H1 (cell line): Measurements from ENCODE around the gene NOS1AP.

Source experiments
- CTCF ChIP-seq, 3 experiments: IDR thresholded peaks; 1 replicate in 2 of 3; 2 replicates in 1 of 3; pipeline versions ENCODE4 v1.5.1 to v1.6.1; 2011; ENCODE audit warnings: low read length in 3 of 3, mild to moderate bottlenecking in 3 of 3, inconsistent platforms in 2 of 3, low read depth in 1 of 3, moderate library complexity in 1 of 3; ENCODE audit not compliant: insufficient read depth in 1 of 3; ENCODE audit errors: control extremely low read depth in 1 of 3
- EP300 ChIP-seq, 2 experiments: IDR thresholded peaks; 1 replicate in 1 of 2; 2 replicates in 1 of 2; pipeline ENCODE4 v1.6.1; 2011 to 2012; ENCODE audit warnings: low read depth in 2 of 2, low read length in 2 of 2, mild to moderate bottlenecking in 2 of 2, borderline replicate concordance in 1 of 2, inconsistent platforms in 1 of 2, moderate library complexity in 1 of 2
- POLR2A ChIP-seq, 2 experiments: IDR thresholded peaks; 1 replicate in 1 of 2; 2 replicates in 1 of 2; pipeline ENCODE4 v1.6.1; 2011; ENCODE audit warnings: low read depth in 2 of 2, low read length in 2 of 2, mild to moderate bottlenecking in 2 of 2; ENCODE audit errors: control extremely low read depth in 1 of 2
- RBBP5 ChIP-seq: IDR thresholded peaks from 2 replicates; pipeline ENCODE4 v1.7.1; 2012; ENCODE audit warnings: low read depth, mild to moderate bottlenecking, inconsistent platforms, low read length, moderate library complexity, borderline replicate concordance
- RNF2 ChIP-seq: fragments of 200-900, 300-1000 bp; sonication (generic); IDR thresholded peaks from 2 replicates; pipeline ENCODE4 v1.7.1; 2016; ENCODE audit warnings: borderline replicate concordance, low read depth, mild to moderate bottlenecking, antibody characterized with exemption, low read length; ENCODE audit not compliant: poor library complexity, severe bottlenecking; ENCODE audit errors: missing control alignments
- USF2 ChIP-seq: IDR thresholded peaks from 2 replicates; pipeline ENCODE4 v1.6.1; 2011; ENCODE audit warnings: low read length, improper control_type of control experiment
- ZNF274 ChIP-seq: IDR thresholded peaks from 2 replicates; pipeline ENCODE4 v1.7.0; 2012; ENCODE audit warnings: low read length, borderline replicate concordance; ENCODE audit errors: extremely low read depth

GRCh38 chr1:162029157-162029556 is 40.3 kb upstream of the NOS1AP start:
- TF ChIP-seq RNF2 (no peak), RBBP5 (no peak), USF2 (no peak), CTCF (IDR thresholded peaks at IDR 0.05; ENCODE audit: control extremely low read depth in 1 of 3, insufficient read depth in 1 of 3, low read depth in 1 of 3, low read length in 3 of 3) (no peak), POLR2A (IDR thresholded peaks at IDR 0.05; ENCODE audit: control extremely low read depth in 1 of 2, low read depth in 2 of 2, low read length in 2 of 2) (no peak), ZNF274 (no peak), EP300 (IDR thresholded peaks at IDR 0.05; ENCODE audit: borderline replicate concordance in 1 of 2, low read depth in 2 of 2, low read length in 2 of 2) (no peak)
